ENCODE measurements around the gene JPT1. TPM values are rescaled to one million over a fixed set of nuclear protein-coding genes. Genes with fewer than 3 reads are reported as not detected.
A peak's percentile ranks its signal among the peaks of the same experiment; 100 is the strongest.
"Not testable (repeated sequence)": the region's sequence is repeated elsewhere in the genome, so short reads cannot be mapped to it uniquely, and the experiment has no call there.

JPT1 gene
- total RNA-seq, 1 experiment from 2014 or later, result 448 TPM

DNA sequence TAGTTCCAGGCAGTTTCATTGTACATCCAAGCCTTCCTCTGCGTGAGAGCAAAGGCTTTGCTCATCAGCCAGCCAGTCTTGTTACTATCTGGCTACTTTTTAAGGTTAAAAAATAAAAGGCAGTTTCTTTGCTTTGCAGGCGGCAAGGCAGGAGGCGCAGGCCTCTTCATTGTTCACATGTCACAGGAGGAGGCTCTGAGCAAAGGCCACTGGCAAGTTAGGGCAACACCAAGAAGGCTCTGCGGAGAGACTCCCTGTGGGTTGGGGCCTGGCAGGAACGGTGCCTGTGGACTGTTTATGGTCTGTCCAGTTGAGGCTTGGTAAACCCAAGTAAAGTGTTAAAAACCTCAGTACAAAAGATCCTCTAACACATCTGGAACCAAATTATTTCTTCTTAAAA, 18.9 kb downstream of the JPT1 start:
- intact Hi-C loops (cut with micrococcal nuclease; ENCODE audit: unreplicated experiment), result no loop called here
- peaks cover 15% of the 10 kb centered on the region for H3K36me3 ChIP-seq (ENCODE audit: control insufficient read depth, insufficient read depth, low read length)
- in situ Hi-C loops (cut with HindIII; ENCODE audit: low pct_unique_long_range_greater_than_20kb, low sequenced_read_pairs), result no loop called here
- CTCF ChIA-PET, result no interaction called here
- H3K27ac ChIP-seq (ENCODE audit: low read length), result no peak overlapping the region
- H3K27me3 ChIP-seq (ENCODE audit: control insufficient read depth, insufficient read depth, low read length), result no peaks in the 10 kb centered on the region
- BruUV-seq (replicated peaks), result TSS peak; percentile 39
- POLR2A ChIA-PET, result no interaction called here
- no peak overlapping the region for H3K4me3 ChIP-seq (ENCODE audit: low read depth in 2 of 2, low read length in 2 of 2)
- no peak for ATAC-seq
- no peaks in the 10 kb centered on the region for H3K9me3 ChIP-seq (ENCODE audit: control insufficient read depth, insufficient read depth, low read depth, low read length)
- no peak for DNase-seq (ENCODE audit: low read depth, low spot score)
- peaks cover 5% of the 10 kb centered on the region for H3K4me1 ChIP-seq (ENCODE audit: control insufficient read depth, insufficient read depth, low read length)
- TF ChIP-seq TCF7L2 (IDR thresholded peaks at IDR 0.05; ENCODE audit: low read depth, low read length), result no peak
- TF ChIP-seq, protein P1, sequence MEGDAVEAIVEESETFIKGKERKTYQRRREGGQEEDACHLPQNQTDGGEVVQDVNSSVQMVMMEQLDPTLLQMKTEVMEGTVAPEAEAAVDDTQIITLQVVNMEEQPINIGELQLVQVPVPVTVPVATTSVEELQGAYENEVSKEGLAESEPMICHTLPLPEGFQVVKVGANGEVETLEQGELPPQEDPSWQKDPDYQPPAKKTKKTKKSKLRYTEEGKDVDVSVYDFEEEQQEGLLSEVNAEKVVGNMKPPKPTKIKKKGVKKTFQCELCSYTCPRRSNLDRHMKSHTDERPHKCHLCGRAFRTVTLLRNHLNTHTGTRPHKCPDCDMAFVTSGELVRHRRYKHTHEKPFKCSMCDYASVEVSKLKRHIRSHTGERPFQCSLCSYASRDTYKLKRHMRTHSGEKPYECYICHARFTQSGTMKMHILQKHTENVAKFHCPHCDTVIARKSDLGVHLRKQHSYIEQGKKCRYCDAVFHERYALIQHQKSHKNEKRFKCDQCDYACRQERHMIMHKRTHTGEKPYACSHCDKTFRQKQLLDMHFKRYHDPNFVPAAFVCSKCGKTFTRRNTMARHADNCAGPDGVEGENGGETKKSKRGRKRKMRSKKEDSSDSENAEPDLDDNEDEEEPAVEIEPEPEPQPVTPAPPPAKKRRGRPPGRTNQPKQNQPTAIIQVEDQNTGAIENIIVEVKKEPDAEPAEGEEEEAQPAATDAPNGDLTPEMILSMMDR (IDR thresholded peaks at IDR 0.05), result no peak
- TF ChIP-seq POLR2AphosphoS5 (IDR thresholded peaks at IDR 0.05; ENCODE audit: low read depth, low read length), result no peak
- no peak for TF ChIP-seq SIN3A (IDR thresholded peaks at IDR 0.05; ENCODE audit: borderline replicate concordance, insufficient read depth, low read depth, low read length)
- TF ChIP-seq, protein P2, sequence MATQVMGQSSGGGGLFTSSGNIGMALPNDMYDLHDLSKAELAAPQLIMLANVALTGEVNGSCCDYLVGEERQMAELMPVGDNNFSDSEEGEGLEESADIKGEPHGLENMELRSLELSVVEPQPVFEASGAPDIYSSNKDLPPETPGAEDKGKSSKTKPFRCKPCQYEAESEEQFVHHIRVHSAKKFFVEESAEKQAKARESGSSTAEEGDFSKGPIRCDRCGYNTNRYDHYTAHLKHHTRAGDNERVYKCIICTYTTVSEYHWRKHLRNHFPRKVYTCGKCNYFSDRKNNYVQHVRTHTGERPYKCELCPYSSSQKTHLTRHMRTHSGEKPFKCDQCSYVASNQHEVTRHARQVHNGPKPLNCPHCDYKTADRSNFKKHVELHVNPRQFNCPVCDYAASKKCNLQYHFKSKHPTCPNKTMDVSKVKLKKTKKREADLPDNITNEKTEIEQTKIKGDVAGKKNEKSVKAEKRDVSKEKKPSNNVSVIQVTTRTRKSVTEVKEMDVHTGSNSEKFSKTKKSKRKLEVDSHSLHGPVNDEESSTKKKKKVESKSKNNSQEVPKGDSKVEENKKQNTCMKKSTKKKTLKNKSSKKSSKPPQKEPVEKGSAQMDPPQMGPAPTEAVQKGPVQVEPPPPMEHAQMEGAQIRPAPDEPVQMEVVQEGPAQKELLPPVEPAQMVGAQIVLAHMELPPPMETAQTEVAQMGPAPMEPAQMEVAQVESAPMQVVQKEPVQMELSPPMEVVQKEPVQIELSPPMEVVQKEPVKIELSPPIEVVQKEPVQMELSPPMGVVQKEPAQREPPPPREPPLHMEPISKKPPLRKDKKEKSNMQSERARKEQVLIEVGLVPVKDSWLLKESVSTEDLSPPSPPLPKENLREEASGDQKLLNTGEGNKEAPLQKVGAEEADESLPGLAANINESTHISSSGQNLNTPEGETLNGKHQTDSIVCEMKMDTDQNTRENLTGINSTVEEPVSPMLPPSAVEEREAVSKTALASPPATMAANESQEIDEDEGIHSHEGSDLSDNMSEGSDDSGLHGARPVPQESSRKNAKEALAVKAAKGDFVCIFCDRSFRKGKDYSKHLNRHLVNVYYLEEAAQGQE (IDR thresholded peaks at IDR 0.05; ENCODE audit: insufficient read depth in 1 of 2, low read depth in 2 of 2, low read length in 1 of 2), result no peak

DNA sequence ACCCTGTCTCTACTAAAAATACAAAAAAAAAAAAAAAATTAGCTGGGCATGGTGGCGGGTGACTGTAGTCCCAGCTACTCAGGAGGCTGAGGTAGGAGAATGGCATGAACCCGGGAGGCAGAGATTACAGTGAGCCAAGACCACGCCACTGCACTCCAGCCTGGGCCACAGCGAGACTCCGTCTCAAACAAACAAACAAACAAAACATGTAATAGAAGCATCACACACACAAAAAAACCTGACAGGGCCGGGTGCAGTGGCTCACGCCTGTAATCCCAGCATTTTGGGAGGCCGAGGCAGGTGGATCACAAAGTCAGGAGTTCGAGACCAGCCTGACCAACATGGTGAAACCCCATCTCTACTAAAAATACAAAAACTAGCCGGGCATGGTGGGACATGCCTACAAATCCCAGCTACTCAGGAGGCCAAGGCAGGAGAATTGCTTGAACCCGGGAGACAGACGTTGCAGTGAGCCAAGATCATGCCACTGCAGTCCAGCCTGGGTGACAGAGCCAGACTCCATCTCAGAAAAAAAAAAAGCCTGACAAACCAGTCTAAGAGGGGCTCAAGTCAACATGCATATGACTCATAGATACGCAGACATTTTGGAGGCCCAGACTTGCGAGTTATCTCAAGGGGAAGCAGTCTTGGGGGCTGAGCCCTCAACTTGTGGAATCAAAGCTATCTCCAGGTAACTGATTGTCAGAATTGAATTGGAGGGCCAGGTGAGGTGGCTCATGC, 20.5 kb downstream of the JPT1 start:
- CTCF ChIA-PET, result interaction anchor here (0.6 to 0.7 kb wide), 2 partner anchors 20 to 38 kb away, joined by 3 to 4 read pairs; no protein-coding TSS in a partner anchor
- POLR2A ChIA-PET, result interaction anchor here (0.7 kb wide), 2 partner anchors 174 to 760 kb away, joined by 4 to 5 read pairs; no protein-coding TSS in a partner anchor
- ATAC-seq; H3K9me3 ChIP-seq (ENCODE audit: control insufficient read depth, insufficient read depth, low read depth, low read length); BruUV-seq (replicated peaks); H3K27ac ChIP-seq (ENCODE audit: low read length); in situ Hi-C loops (cut with HindIII; ENCODE audit: low pct_unique_long_range_greater_than_20kb, low sequenced_read_pairs); H3K27me3 ChIP-seq (ENCODE audit: control insufficient read depth, insufficient read depth, low read length); H3K4me3 ChIP-seq (ENCODE audit: low read depth in 2 of 2, low read length in 2 of 2); intact Hi-C loops (cut with micrococcal nuclease; ENCODE audit: unreplicated experiment); H3K36me3 ChIP-seq (ENCODE audit: control insufficient read depth, insufficient read depth, low read length); DNase-seq (ENCODE audit: low read depth, low spot score): not testable (repeated sequence)
- H3K4me1 ChIP-seq (ENCODE audit: control insufficient read depth, insufficient read depth, low read length), result peaks cover 18% of the 10 kb centered on the region

DNA sequence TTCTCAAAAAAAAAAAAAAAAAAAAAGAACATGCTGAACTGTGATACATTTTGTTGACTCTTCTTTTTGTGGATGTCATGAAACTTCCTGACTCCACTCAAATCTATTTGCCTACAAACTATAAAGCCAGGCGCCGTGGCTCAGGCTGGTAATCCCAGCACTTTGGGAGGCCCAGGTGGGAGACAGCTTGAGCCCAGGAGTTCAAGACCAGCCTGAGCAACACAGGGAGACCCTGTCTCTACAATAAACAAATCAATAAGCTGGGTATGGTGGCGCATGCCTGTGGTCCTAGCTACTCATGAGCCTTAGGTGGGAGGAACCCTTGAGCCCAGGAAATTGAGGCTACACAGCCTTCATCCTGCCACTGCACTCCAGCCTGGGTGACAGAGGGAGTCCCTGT, 21.3 kb downstream of the JPT1 start:
- ATAC-seq (no peak), DNase-seq (ENCODE audit: low read depth, low spot score) (no peak)
- intact Hi-C loops (cut with micrococcal nuclease; ENCODE audit: unreplicated experiment), result no loop called here
- Histone ChIP-seq H3K36me3 (ENCODE audit: control insufficient read depth, insufficient read depth, low read length) (peaks cover 5% of the 10 kb centered on the region; the same call in 1 of the 2 replicates), H3K27me3 (ENCODE audit: control insufficient read depth, insufficient read depth, low read length) (no peaks in the 10 kb centered on the region), H3K4me3 (ENCODE audit: low read depth in 2 of 2, low read length in 2 of 2) (no peak overlapping the region), H3K27ac (ENCODE audit: low read length) (peak overlapping the region; percentile 5; the same call in 1 of the 2 replicates), H3K9me3 (ENCODE audit: control insufficient read depth, insufficient read depth, low read depth, low read length) (no peaks in the 10 kb centered on the region), H3K4me1 (ENCODE audit: control insufficient read depth, insufficient read depth, low read length) (peaks cover 23% of the 10 kb centered on the region)
- ChIA-PET POLR2A (interaction anchor here (0.7 kb wide), 1 partner anchor 113 kb away, joined by 12 read pairs; no protein-coding TSS in a partner anchor), CTCF (no interaction called here)
- TSS peak; percentile 59 for BruUV-seq (replicated peaks)
- TF ChIP-seq SIN3A (IDR thresholded peaks at IDR 0.05; ENCODE audit: borderline replicate concordance, insufficient read depth, low read depth, low read length) (no peak), POLR2AphosphoS5 (IDR thresholded peaks at IDR 0.05; ENCODE audit: low read depth, low read length) (no peak)
- in situ Hi-C loops (cut with HindIII; ENCODE audit: low pct_unique_long_range_greater_than_20kb, low sequenced_read_pairs), result no loop called here

DNA sequence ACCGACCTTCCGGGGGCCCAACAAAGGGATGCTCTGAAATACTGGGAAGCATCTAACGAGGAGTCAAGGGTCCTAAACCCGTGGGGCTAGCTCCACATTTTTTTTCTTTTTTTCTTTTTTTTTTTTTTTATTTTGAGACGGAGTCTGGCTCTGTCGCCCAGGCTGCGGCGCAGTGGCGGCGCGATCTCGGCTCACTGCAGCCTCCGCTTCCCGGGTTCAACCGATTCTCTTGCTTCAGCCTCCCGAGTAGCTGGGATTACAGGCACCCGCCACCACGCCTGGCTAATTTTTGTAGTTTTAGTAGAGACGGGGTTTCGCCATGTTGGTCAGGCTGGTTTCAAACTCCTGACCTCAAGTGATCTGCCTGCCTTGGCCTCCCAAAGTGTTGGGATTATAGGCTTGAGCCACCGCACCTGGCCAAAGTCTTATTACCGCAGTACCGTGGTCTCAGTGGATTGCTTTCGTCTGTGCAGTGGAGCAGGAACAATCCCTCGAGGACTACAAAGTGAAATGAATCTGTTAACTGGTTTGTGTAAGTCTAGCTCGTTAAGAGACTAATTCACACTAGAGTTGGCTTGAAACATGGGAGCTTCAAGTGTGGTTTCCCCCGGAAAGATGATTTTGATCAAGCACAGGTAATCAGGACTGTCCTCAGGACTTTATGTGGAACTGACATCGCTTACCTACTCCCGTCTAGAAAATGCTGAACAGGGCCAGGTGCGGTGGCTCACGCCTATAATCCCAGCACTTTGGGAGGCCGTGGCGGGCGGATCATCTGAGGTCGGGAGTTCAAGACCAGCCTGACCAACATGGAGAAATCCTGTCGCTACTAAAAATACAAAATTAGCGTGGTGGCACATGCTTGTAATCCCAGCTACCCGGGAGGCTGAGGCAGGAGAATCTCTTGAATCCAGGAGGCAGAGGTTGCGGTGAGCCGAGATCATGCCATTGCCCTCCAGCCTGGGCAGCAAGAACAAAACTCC, 22.0 kb downstream of the JPT1 start:
- H3K36me3 ChIP-seq (ENCODE audit: control insufficient read depth, insufficient read depth, low read length); H3K9me3 ChIP-seq (ENCODE audit: control insufficient read depth, insufficient read depth, low read depth, low read length); in situ Hi-C loops (cut with HindIII; ENCODE audit: low pct_unique_long_range_greater_than_20kb, low sequenced_read_pairs); ATAC-seq; H3K27me3 ChIP-seq (ENCODE audit: control insufficient read depth, insufficient read depth, low read length); BruUV-seq (replicated peaks); DNase-seq (ENCODE audit: low read depth, low spot score); intact Hi-C loops (cut with micrococcal nuclease; ENCODE audit: unreplicated experiment): not testable (repeated sequence)
- CTCF ChIA-PET, result interaction anchor here (0.6 to 2.8 kb wide), 2 partner anchors 18 to 69 kb away, joined by 3 to 12 read pairs; no protein-coding TSS in a partner anchor
- POLR2A ChIA-PET, result interaction anchor here (0.6 to 1.2 kb wide), 3 partner anchors 55 to 113 kb away, joined by 3 to 12 read pairs (median 3); no protein-coding TSS in a partner anchor
- Histone ChIP-seq H3K4me1 (ENCODE audit: control insufficient read depth, insufficient read depth, low read length) (peaks cover 23% of the 10 kb centered on the region), H3K4me3 (ENCODE audit: low read depth in 2 of 2, low read length in 2 of 2) (peak overlapping the region; percentile 72 to 83), H3K27ac (ENCODE audit: low read length) (peak overlapping the region; percentile 93)

Measured in Panc1 (cell line).